Effector memory CD4-positive, alpha-beta T cell (primary cell): ENCODE data around the gene OR2T12.
"Not testable (repeated sequence)": the region's sequence is repeated elsewhere in the genome, so short reads cannot be mapped to it uniquely, and the experiment has no call there.

Experiments
- DNase-seq, 3 donors: peaks; one replicate each; pipeline ENCODE4 v3.0.0-alpha.2; 2020
- H3K27ac ChIP-seq: 2 replicates; pipeline ENCODE4 v1.7.0; 2013; ENCODE audit warnings: mild to moderate bottlenecking, low read length, moderate library complexity; ENCODE audit not compliant: insufficient read depth, poor library complexity, severe bottlenecking
- H3K27me3 ChIP-seq: replicated peaks from 2 replicates; pipeline ENCODE4 v1.7.0; 2013; ENCODE audit warnings: mild to moderate bottlenecking, low read length; ENCODE audit not compliant: insufficient read depth, control insufficient read depth, poor library complexity, severe bottlenecking
- H3K36me3 ChIP-seq: 2 replicates; pipeline ENCODE4 v1.7.0; 2013; ENCODE audit warnings: mild to moderate bottlenecking, low read length, moderate library complexity; ENCODE audit not compliant: control insufficient read depth, insufficient read depth
- H3K4me1 ChIP-seq: 2 replicates; pipeline ENCODE4 v1.7.0; 2013; ENCODE audit warnings: low read length, mild to moderate bottlenecking; ENCODE audit not compliant: control insufficient read depth, insufficient read depth, poor library complexity, severe bottlenecking
- H3K4me3 ChIP-seq: 2 replicates; pipeline ENCODE4 v1.7.0; 2013; ENCODE audit warnings: low read length, low read depth, mild to moderate bottlenecking; ENCODE audit not compliant: insufficient read depth, poor library complexity, severe bottlenecking
- H3K9me3 ChIP-seq: 2 replicates; pipeline ENCODE4 v1.7.0; 2013; ENCODE audit warnings: mild to moderate bottlenecking, low read length, moderate library complexity; ENCODE audit not compliant: control insufficient read depth
- total RNA-seq, 3 donors: gene quantifications; one replicate each; lab custom pipeline; 2026; lab: John Stamatoyannopoulos, UW

Gene OR2T12, protein sequence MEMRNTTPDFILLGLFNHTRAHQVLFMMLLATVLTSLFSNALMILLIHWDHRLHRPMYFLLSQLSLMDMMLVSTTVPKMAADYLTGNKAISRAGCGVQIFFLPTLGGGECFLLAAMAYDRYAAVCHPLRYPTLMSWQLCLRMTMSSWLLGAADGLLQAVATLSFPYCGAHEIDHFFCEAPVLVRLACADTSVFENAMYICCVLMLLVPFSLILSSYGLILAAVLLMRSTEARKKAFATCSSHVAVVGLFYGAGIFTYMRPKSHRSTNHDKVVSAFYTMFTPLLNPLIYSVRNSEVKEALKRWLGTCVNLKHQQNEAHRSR
- 0 reads per million in 3 donors for total RNA-seq

DNA sequence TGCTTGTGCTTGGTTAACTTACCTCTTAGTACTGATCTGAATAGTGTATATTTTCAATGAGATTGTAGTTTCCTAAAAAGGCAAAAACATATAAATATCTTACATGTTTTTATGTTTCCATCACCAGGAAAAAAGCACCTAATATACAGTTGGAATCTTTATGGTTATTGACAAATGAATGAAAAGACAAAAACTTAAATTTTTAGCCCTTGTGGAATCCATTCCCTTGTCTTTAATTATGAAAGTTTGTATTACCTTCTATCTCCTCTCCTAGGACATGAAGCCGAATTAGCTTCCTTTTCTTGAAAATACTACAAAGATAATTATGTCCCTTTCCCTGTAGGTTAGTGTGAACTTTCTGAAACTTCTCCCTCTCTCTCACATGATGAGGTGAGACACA, at the start of gene OR2T12:
OR2T12 (minus strand) TSS at position 101 of the 400 bp plus-strand sequence. CDS start 7,846 bp downstream, outside the sequence.
- Histone ChIP-seq H3K27me3 (no peaks in the 10 kb centered on the region), H3K27ac (no peak within 1 kb of the TSS), H3K36me3 (no peaks in the 10 kb centered on the region), H3K4me1 (no peaks in the 10 kb centered on the region), H3K9me3 (no peaks in the 10 kb centered on the region), H3K4me3 (no peak within 1 kb of the TSS)
- no peak for DNase-seq

DNA sequence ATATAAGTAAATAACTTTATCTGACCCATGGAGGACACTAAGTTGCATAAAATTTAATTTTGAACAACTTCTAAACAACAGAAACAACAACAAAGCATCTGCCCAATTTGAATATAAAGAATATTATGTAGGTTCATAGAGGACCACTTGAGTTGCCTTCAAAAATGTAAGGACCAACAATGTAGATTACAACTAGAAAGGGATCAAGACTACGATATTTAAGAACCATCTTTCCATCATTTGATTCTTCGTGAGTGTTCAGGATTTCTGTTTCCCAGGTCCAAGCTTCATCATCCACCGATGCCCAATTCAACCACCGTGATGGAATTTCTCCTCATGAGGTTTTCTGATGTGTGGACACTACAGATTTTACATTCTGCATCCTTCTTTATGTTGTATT, 45.3 kb upstream of the OR2T12 start, which contains the start of gene OR14C36:
OR14C36 (plus strand) TSS at position 301 of the 400 bp plus-strand sequence; CDS start at position 301, 0 bp downstream.
- H3K4me3 ChIP-seq = no peak within 1 kb of the TSS
- DNase-seq = no peak
- H3K27ac ChIP-seq = no peak within 1 kb of the TSS
- no peaks in the 10 kb centered on the region for H3K27me3 ChIP-seq
- no peaks in the 10 kb centered on the region for H3K9me3 ChIP-seq
- no peaks in the 10 kb centered on the region for H3K4me1 ChIP-seq
- no peaks in the 10 kb centered on the region for H3K36me3 ChIP-seq

DNA sequence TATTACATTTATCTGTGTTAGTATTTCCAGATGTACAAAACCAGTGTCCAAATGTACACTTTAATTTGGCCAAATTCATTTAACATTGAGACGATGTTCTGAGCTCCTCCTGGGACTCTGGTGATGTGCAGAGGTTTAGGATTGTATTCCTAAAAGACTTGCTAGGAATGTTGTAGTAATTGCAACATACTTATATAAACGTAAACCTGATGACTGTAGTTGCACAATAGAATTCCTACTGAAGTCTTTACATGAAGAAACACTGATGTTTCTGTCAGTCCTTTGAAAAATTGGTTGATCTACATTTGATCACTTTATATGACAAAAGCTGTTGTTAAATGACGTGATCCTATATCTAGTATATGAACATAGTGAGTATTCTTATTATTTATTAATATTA, 40.2 kb upstream of the OR2T12 start:
- no peaks in the 10 kb centered on the region for H3K36me3 ChIP-seq
- H3K27ac ChIP-seq = no peak overlapping the region
- H3K27me3 ChIP-seq = no peaks in the 10 kb centered on the region
- no peak overlapping the region for H3K4me3 ChIP-seq
- H3K9me3 ChIP-seq = no peaks in the 10 kb centered on the region
- DNase-seq = no peak
- H3K4me1 ChIP-seq = no peaks in the 10 kb centered on the region

GRCh38 chr1:248324468-248324867, 21.2 kb upstream of the OR2T12 start, which contains the start of gene OR2M7:
TSS of gene OR2M7 (minus strand) at chr1:248324568. CDS start at chr1:248324568, 0 bp downstream.
- H3K27me3 ChIP-seq = no peaks in the 10 kb centered on the region
- H3K4me3 ChIP-seq = no peak within 1 kb of the TSS
- DNase-seq = no peak
- H3K27ac ChIP-seq = no peak within 1 kb of the TSS
- no peaks in the 10 kb centered on the region for H3K36me3 ChIP-seq
- H3K4me1 ChIP-seq = no peaks in the 10 kb centered on the region
- no peaks in the 10 kb centered on the region for H3K9me3 ChIP-seq

- H3K4me1 ChIP-seq = no peaks in the 10 kb centered on the region
- no peaks in the 10 kb centered on the region for H3K27me3 ChIP-seq
- no peak for DNase-seq
- H3K9me3 ChIP-seq = no peaks in the 10 kb centered on the region
- H3K4me3 ChIP-seq = no peak overlapping the region
- H3K27ac ChIP-seq = no peak overlapping the region
- H3K36me3 ChIP-seq = no peaks in the 10 kb centered on the region
Measured at GRCh38 chr1:248316796-248317195, 13.6 kb upstream of the OR2T12 start.

DNA sequence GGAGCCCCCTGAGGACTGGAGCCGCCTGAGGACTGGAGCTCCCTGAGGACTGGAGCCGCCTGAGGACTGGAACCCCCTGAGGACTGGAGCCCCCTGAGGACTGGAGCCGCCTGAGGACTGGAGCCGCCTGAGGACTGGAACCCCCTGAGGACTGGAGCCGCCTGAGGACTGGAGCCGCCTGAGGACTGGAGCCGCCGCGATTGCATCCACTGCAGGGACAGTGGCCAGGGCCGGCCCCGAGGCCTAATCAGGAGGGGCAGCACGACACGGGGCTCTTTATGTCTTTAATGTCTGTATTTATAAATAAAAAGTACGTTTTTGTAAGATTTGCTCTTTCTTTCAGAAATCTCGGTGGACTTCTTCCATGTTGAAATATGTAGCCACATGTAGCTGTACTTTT, 3.5 kb upstream of the OR2T12 start:
- H3K4me1 ChIP-seq, H3K4me3 ChIP-seq, H3K36me3 ChIP-seq, H3K9me3 ChIP-seq, H3K27me3 ChIP-seq, H3K27ac ChIP-seq, DNase-seq: not testable (repeated sequence)

DNA sequence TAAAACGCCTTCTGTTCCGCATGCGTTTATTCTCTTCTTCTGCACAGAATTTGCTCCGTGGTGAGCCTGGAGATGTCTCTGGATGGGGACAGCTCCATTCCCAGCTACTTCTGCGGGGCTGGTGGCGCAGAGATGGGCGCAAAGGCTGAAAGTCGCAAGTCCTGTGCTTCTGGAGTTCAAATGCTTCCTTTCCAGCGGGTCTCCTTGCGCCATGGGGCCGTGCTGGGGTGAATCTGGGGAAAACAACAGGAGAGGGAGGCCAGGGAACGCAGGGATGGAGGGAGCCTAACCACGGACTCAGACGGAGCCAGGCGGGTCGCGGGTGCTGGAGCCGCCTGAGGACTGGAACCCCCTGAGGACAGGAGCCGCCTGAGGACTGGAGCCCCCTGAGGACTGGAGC, 2.9 kb upstream of the OR2T12 start:
- H3K9me3 ChIP-seq = no peaks in the 10 kb centered on the region
- H3K27me3 ChIP-seq = no peaks in the 10 kb centered on the region
- DNase-seq = no peak
- no peak overlapping the region for H3K4me3 ChIP-seq
- no peaks in the 10 kb centered on the region for H3K4me1 ChIP-seq
- no peaks in the 10 kb centered on the region for H3K36me3 ChIP-seq
- no peak overlapping the region for H3K27ac ChIP-seq

GRCh38 chr1:248305672-248306071, 2.4 kb upstream of the OR2T12 start:
- not testable (repeated sequence) for H3K9me3 ChIP-seq, H3K4me1 ChIP-seq, H3K27ac ChIP-seq, H3K36me3 ChIP-seq, H3K27me3 ChIP-seq, DNase-seq, H3K4me3 ChIP-seq

- Histone ChIP-seq H3K4me1 (no peaks in the 10 kb centered on the region), H3K27ac (no peak overlapping the region), H3K36me3 (no peaks in the 10 kb centered on the region), H3K27me3 (no peaks in the 10 kb centered on the region), H3K4me3 (no peak overlapping the region), H3K9me3 (no peaks in the 10 kb centered on the region)
- no peak for DNase-seq
Measured at GRCh38 chr1:248288391-248288790, 14.8 kb downstream of the OR2T12 start.

DNA sequence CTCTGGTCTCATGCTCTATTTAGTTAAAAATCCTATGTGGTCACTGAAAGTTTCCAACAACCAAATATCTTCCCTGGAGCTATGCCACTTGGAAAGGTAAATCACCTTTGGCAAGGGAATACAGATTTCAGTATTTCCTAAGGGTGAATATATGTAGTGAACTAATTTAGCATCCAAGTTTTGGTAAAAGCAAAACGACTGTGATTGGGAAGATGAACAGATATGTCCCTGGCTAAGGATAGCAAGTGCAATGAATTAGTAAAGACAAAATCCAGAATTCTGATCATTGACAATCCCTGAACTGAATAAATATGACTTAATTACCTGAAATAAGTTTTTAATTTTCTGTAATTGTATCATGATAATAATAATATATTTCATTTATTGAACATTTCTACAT, 25.3 kb downstream of the OR2T12 start, which contains the start of gene OR2T33:
OR2T33 (minus strand) TSS at position 101 of the 400 bp plus-strand sequence. CDS start 4,162 bp downstream, outside the sequence.
- no peaks in the 10 kb centered on the region for H3K9me3 ChIP-seq
- no peaks in the 10 kb centered on the region for H3K27me3 ChIP-seq
- no peak within 1 kb of the TSS for H3K4me3 ChIP-seq
- DNase-seq = no peak
- no peaks in the 10 kb centered on the region for H3K36me3 ChIP-seq
- no peaks in the 10 kb centered on the region for H3K4me1 ChIP-seq
- H3K27ac ChIP-seq = no peak within 1 kb of the TSS
